ENCODE results near the gene MKRN1.
A peak's percentile ranks its signal among the peaks of the same experiment; 100 is the strongest.
"Not testable (repeated sequence)": the region's sequence is repeated elsewhere in the genome, so short reads cannot be mapped to it uniquely, and the experiment has no call there.

MKRN1 gene

GRCh38 chr7:140507556-140507955, 28.3 kb upstream of the MKRN1 start:
- not testable (repeated sequence) for H3K4me3 ChIP-seq (ENCODE audit: low read length); H3K36me3 ChIP-seq (ENCODE audit: control insufficient read depth, insufficient read depth, low read length, severe bottlenecking); H3K9ac ChIP-seq (ENCODE audit: low read length); H3K27me3 ChIP-seq (replicated peaks; ENCODE audit: control insufficient read depth, insufficient read depth, low read length); H3K9me3 ChIP-seq (ENCODE audit: control insufficient read depth, low read length); DNase-seq (ENCODE audit: low read depth)
- H3K4me1 ChIP-seq (ENCODE audit: control insufficient read depth, insufficient read depth, low read length): peaks cover 10% of the 10 kb centered on the region

DNA sequence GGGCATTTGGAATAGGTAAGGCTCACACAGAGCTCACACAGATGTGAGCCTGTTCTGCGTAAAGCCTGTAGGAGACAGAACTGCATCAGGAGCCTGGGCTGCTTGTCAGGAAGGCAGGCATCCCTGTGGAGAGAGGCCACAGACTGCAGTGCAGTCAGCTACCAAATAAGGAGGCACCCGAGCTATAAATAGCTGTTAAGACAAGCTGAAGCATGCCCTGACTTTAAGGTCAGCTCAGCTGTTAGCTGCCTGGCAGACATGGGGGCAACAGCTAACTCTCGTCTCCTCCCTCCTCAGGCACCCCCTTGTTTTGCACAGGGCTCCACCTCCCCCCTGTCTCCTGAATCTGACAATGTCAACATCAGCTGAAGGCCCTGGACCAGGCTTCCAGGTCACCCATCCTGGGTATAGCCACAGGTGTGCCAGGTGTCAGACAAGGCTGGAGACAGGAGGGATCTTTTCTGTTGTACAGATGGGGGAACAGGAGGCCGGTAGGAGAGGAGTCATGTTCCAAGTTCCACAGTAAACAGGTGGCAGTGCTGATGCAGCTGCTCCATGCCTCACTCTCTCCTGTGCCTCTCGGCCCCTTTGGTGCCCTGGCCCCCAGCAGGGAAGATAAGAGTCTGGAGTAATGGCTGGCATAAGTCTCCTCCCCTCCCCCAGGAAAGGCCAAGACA, 27.6 kb upstream of the MKRN1 start:
- Histone ChIP-seq H3K4me1 (ENCODE audit: control insufficient read depth, insufficient read depth, low read length) (peaks cover 10% of the 10 kb centered on the region), H3K36me3 (ENCODE audit: control insufficient read depth, insufficient read depth, low read length, severe bottlenecking) (no peaks in the 10 kb centered on the region), H3K27me3 (replicated peaks; ENCODE audit: control insufficient read depth, insufficient read depth, low read length) (no peaks in the 10 kb centered on the region), H3K9me3 (ENCODE audit: control insufficient read depth, low read length) (no peaks in the 10 kb centered on the region), H3K4me3 (ENCODE audit: low read length) (no peak overlapping the region), H3K9ac (ENCODE audit: low read length) (no peak overlapping the region)
- peak; percentile 65 for DNase-seq (ENCODE audit: low read depth)

- no peak overlapping the region for H3K4me3 ChIP-seq (ENCODE audit: low read length)
- H3K27me3 ChIP-seq (replicated peaks; ENCODE audit: control insufficient read depth, insufficient read depth, low read length): no peaks in the 10 kb centered on the region
- peaks cover 7% of the 10 kb centered on the region for H3K4me1 ChIP-seq (ENCODE audit: control insufficient read depth, insufficient read depth, low read length)
- no peak for DNase-seq (ENCODE audit: low read depth)
- no peaks in the 10 kb centered on the region for H3K9me3 ChIP-seq (ENCODE audit: control insufficient read depth, low read length)
- no peaks in the 10 kb centered on the region for H3K36me3 ChIP-seq (ENCODE audit: control insufficient read depth, insufficient read depth, low read length, severe bottlenecking)
- no peak overlapping the region for H3K9ac ChIP-seq (ENCODE audit: low read length)
Measured at GRCh38 chr7:140501966-140502365, 22.7 kb upstream of the MKRN1 start.

GRCh38 chr7:140497807-140498206, 18.5 kb upstream of the MKRN1 start:
- DNase-seq (ENCODE audit: low read depth); H3K4me1 ChIP-seq (ENCODE audit: control insufficient read depth, insufficient read depth, low read length); H3K9me3 ChIP-seq (ENCODE audit: control insufficient read depth, low read length): not testable (repeated sequence)

GRCh38 chr7:140497241-140497769, 18.0 kb upstream of the MKRN1 start:
- H3K9me3 ChIP-seq (ENCODE audit: control insufficient read depth, low read length): no peaks in the 10 kb centered on the region
- no peaks in the 10 kb centered on the region for H3K27me3 ChIP-seq (replicated peaks; ENCODE audit: control insufficient read depth, insufficient read depth, low read length)
- H3K4me1 ChIP-seq (ENCODE audit: control insufficient read depth, insufficient read depth, low read length): no peaks in the 10 kb centered on the region
- no peak overlapping the region for H3K4me3 ChIP-seq (ENCODE audit: low read length)
- no peak for DNase-seq (ENCODE audit: low read depth)
- no peak overlapping the region for H3K9ac ChIP-seq (ENCODE audit: low read length)
- H3K36me3 ChIP-seq (ENCODE audit: control insufficient read depth, insufficient read depth, low read length, severe bottlenecking): no peaks in the 10 kb centered on the region

More at GRCh38 chr7:140497807-140498206, 18.5 kb upstream of the MKRN1 start:
- H3K36me3 ChIP-seq (ENCODE audit: control insufficient read depth, insufficient read depth, low read length, severe bottlenecking); H3K4me3 ChIP-seq (ENCODE audit: low read length); H3K9ac ChIP-seq (ENCODE audit: low read length); H3K27me3 ChIP-seq (replicated peaks; ENCODE audit: control insufficient read depth, insufficient read depth, low read length): not testable (repeated sequence)

DNA sequence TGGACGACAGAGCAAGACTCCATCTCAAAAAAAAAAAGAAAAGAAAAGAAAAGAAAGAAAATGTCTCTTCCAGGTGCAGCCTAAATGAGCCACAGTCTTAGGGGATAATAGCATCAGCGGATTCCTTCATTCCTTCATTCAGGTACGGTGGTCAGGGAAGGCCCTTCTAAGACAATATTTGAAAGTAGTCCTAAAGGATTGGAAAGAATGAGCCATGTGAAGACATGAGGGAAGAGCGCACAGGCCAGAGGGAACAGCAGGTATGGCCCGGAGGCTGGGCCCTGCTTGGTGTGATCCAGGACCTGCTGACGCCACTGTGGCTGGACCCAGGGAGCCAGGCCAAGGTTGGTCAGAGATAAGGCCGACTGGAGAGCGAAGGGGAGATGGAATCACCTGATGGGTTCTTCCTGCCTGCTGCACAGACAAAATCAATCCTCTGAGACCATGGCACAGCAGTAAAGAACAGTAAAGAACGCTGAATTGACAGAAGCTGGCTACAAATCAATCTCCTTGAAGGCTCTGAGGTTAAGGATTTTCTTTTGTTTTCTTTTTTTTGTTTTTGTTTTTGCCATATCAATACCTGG, 16.3 kb upstream of the MKRN1 start:
- Histone ChIP-seq H3K9me3 (ENCODE audit: control insufficient read depth, low read length) (no peaks in the 10 kb centered on the region), H3K9ac (ENCODE audit: low read length) (no peak overlapping the region), H3K4me3 (ENCODE audit: low read length) (no peak overlapping the region), H3K4me1 (ENCODE audit: control insufficient read depth, insufficient read depth, low read length) (no peaks in the 10 kb centered on the region), H3K27me3 (replicated peaks; ENCODE audit: control insufficient read depth, insufficient read depth, low read length) (no peaks in the 10 kb centered on the region), H3K36me3 (ENCODE audit: control insufficient read depth, insufficient read depth, low read length, severe bottlenecking) (no peaks in the 10 kb centered on the region)
- DNase-seq (ENCODE audit: low read depth): no peak

DNA sequence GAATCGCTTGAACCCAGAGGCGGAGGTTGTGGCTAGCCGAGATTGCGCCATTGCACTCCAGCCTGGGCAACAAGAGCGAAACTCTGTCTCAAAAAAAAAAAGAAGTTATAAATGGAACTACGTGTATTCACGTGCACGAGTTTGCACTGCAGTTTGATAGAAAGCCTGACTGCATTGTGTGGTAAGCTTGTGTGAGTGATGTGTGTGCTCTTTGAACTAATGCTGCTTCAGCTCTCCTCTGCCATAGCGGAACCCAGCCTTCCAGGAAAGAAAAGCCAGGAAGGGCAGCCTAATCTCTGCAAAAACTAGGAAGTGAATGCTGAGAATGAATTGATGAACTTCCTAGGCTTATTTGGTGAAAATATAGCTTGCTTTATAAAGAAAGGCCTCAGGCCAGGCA, 15.6 kb upstream of the MKRN1 start:
- H3K9ac ChIP-seq (ENCODE audit: low read length): no peak overlapping the region
- H3K36me3 ChIP-seq (ENCODE audit: control insufficient read depth, insufficient read depth, low read length, severe bottlenecking): no peaks in the 10 kb centered on the region
- H3K9me3 ChIP-seq (ENCODE audit: control insufficient read depth, low read length): no peaks in the 10 kb centered on the region
- H3K4me1 ChIP-seq (ENCODE audit: control insufficient read depth, insufficient read depth, low read length): no peaks in the 10 kb centered on the region
- no peak overlapping the region for H3K4me3 ChIP-seq (ENCODE audit: low read length)
- no peak for DNase-seq (ENCODE audit: low read depth)
- H3K27me3 ChIP-seq (replicated peaks; ENCODE audit: control insufficient read depth, insufficient read depth, low read length): no peaks in the 10 kb centered on the region

- Histone ChIP-seq H3K36me3 (ENCODE audit: control insufficient read depth, insufficient read depth, low read length, severe bottlenecking) (no peaks in the 10 kb centered on the region), H3K4me1 (ENCODE audit: control insufficient read depth, insufficient read depth, low read length) (peaks cover 9% of the 10 kb centered on the region), H3K9me3 (ENCODE audit: control insufficient read depth, low read length) (no peaks in the 10 kb centered on the region), H3K27me3 (replicated peaks; ENCODE audit: control insufficient read depth, insufficient read depth, low read length) (no peaks in the 10 kb centered on the region), H3K4me3 (ENCODE audit: low read length) (no peak overlapping the region), H3K9ac (ENCODE audit: low read length) (no peak overlapping the region)
- no peak for DNase-seq (ENCODE audit: low read depth)
Measured at GRCh38 chr7:140489026-140489359, 9.7 kb upstream of the MKRN1 start.

- no peaks in the 10 kb centered on the region for H3K36me3 ChIP-seq (ENCODE audit: control insufficient read depth, insufficient read depth, low read length, severe bottlenecking)
- no peaks in the 10 kb centered on the region for H3K9me3 ChIP-seq (ENCODE audit: control insufficient read depth, low read length)
- DNase-seq (ENCODE audit: low read depth): no peak
- no peak overlapping the region for H3K9ac ChIP-seq (ENCODE audit: low read length)
- no peaks in the 10 kb centered on the region for H3K27me3 ChIP-seq (replicated peaks; ENCODE audit: control insufficient read depth, insufficient read depth, low read length)
- H3K4me1 ChIP-seq (ENCODE audit: control insufficient read depth, insufficient read depth, low read length): peaks cover 9% of the 10 kb centered on the region
- no peak overlapping the region for H3K4me3 ChIP-seq (ENCODE audit: low read length)
Measured at GRCh38 chr7:140485500-140486265, 6.4 kb upstream of the MKRN1 start.

DNA sequence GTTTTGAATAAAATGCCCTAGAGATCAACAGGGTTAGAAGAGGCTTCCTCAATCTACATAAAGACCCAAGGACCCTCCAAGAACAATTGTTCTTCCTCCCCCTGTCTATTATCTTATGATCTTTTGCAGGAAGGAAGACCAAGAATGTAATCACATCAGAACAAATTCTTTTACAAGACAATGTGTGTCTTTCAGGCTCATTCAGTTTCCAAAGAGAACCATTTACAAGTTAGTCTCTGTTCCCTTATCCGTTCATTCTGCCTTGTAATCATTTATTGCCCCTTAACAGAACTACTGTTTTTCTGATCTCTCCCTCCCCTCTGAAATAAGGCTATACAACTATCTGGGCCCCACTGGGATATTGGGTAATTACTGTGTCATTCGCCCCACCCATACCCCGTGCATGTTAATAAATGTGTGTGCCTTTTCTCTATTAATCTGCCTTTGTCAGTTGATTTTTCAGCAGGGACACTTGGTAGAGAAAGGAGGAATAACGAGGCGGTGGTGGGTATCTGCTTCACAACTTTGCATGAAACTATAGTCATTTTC, 5.7 kb upstream of the MKRN1 start:
- no peak overlapping the region for H3K4me3 ChIP-seq (ENCODE audit: low read length)
- no peak overlapping the region for H3K9ac ChIP-seq (ENCODE audit: low read length)
- H3K4me1 ChIP-seq (ENCODE audit: control insufficient read depth, insufficient read depth, low read length): peaks cover 9% of the 10 kb centered on the region
- DNase-seq (ENCODE audit: low read depth): no peak
- no peaks in the 10 kb centered on the region for H3K9me3 ChIP-seq (ENCODE audit: control insufficient read depth, low read length)
- H3K27me3 ChIP-seq (replicated peaks; ENCODE audit: control insufficient read depth, insufficient read depth, low read length): no peaks in the 10 kb centered on the region
- no peaks in the 10 kb centered on the region for H3K36me3 ChIP-seq (ENCODE audit: control insufficient read depth, insufficient read depth, low read length, severe bottlenecking)

GRCh38 chr7:140484479-140484878, 5.2 kb upstream of the MKRN1 start:
- peaks cover 13% of the 10 kb centered on the region for H3K4me1 ChIP-seq (ENCODE audit: control insufficient read depth, insufficient read depth, low read length)
- H3K9me3 ChIP-seq (ENCODE audit: control insufficient read depth, low read length): no peaks in the 10 kb centered on the region
- DNase-seq (ENCODE audit: low read depth): no peak
- H3K4me3 ChIP-seq (ENCODE audit: low read length): no peak overlapping the region
- no peaks in the 10 kb centered on the region for H3K27me3 ChIP-seq (replicated peaks; ENCODE audit: control insufficient read depth, insufficient read depth, low read length)
- no peak overlapping the region for H3K9ac ChIP-seq (ENCODE audit: low read length)
- no peaks in the 10 kb centered on the region for H3K36me3 ChIP-seq (ENCODE audit: control insufficient read depth, insufficient read depth, low read length, severe bottlenecking)
